ENCODE measurements around the gene ADAR. TPM values are rescaled to one million over a fixed set of nuclear protein-coding genes. Genes with fewer than 3 reads are reported as not detected.
A peak's percentile ranks its signal among the peaks of the same experiment; 100 is the strongest.

ADAR gene
- total and polyA plus RNA-seq, 2 experiments from 2014 or later: 61.3 to 71.3 TPM

DNA sequence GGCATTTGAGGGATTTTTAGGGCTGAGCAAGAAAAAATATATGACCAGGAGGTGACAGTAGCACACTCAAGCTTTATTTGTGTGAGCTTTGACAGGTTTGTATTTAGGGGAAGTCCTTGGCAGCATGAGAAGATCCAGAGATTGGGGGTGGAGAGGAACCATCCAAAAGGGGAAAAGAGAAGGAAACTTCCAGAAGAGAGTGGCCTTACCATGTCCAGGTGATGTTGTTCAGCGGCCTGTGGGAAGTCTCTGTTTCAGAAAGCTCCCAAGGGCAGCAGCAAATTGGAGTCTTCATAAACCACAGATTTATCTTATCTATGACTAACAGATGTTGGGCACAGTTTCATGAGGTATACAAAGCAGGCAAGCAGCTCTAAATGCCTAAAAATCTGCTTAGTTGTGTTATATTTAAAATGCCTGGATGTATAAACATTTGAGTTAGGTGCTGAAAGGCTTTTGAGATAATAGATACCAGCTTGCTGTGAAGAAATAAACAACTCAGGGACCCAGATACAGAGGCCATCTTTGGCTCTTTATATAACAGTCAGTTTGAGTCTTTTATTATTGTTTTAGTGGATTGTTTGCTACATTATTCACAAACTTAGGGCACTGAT lies 21.2 kb upstream of the ADAR start:
- H3K4me3 ChIP-seq: no peak overlapping the region
- TF ChIP-seq EZH2phosphoT487 (IDR thresholded peaks at IDR 0.05; ENCODE audit: insufficient read depth, low read depth) (no peak), EZH2 (IDR thresholded peaks at IDR 0.05; ENCODE audit: insufficient read depth, poor library complexity, severe bottlenecking) (no peak)
- no peak overlapping the region for H3K4me2 ChIP-seq (ENCODE audit: unreplicated experiment)
- in situ Hi-C loops (cut with MboI): no loop called here
- 75 to 80% methylated on average over 1 of the region's 1 CpG for WGBS, 2 experiments (ENCODE audit: low coverage in 1 of 2, low lambda C conversion rate in 2 of 2, missing lambda C conversion rate in 2 of 2)
- H3K27me3 ChIP-seq (replicated peaks; ENCODE audit: insufficient read depth): peaks cover 10% of the 10 kb centered on the region; the same call in 1 of the 2 replicates
- H3F3A ChIP-seq (ENCODE audit: insufficient read depth): peaks cover 29% of the 10 kb centered on the region
- H3K79me2 ChIP-seq (ENCODE audit: insufficient read depth): peaks cover 30% of the 10 kb centered on the region
- H4K20me1 ChIP-seq (ENCODE audit: insufficient read depth): no peaks in the 10 kb centered on the region; the same call in 1 of the 2 replicates
- DNase-seq: peak; percentile 18
- no peaks in the 10 kb centered on the region for H3K9me2 ChIP-seq (ENCODE audit: insufficient read depth)
- H3K36me3 ChIP-seq (ENCODE audit: low read depth): no peaks in the 10 kb centered on the region
- H3K4me1 ChIP-seq (ENCODE audit: insufficient read depth): peaks cover 28% of the 10 kb centered on the region
- H3K9ac ChIP-seq: no peak overlapping the region
- no peaks in the 10 kb centered on the region for H3K9me3 ChIP-seq (ENCODE audit: low read depth)
- H2AFZ ChIP-seq: peak overlapping the region; percentile 25; the same call in 1 of the 2 replicates
- no peak overlapping the region for H3K27ac ChIP-seq

- Histone ChIP-seq H3K36me3 (ENCODE audit: low read depth) (no peaks in the 10 kb centered on the region), H3K79me2 (ENCODE audit: insufficient read depth) (peaks cover 41% of the 10 kb centered on the region), H3K9me2 (ENCODE audit: insufficient read depth) (no peaks in the 10 kb centered on the region), H3K9ac (peak overlapping the region; percentile 98), H3K4me1 (ENCODE audit: insufficient read depth) (peaks cover 32% of the 10 kb centered on the region), H4K20me1 (ENCODE audit: insufficient read depth) (no peaks in the 10 kb centered on the region; the same call in 1 of the 2 replicates), H3K27ac (peak overlapping the region; percentile 96), H2AFZ (peak overlapping the region; percentile 97), H3K4me2 (ENCODE audit: unreplicated experiment) (peak overlapping the region; percentile 96), H3K4me3 (peak overlapping the region; percentile 92), H3F3A (ENCODE audit: insufficient read depth) (peaks cover 34% of the 10 kb centered on the region), H3K27me3 (replicated peaks; ENCODE audit: insufficient read depth) (peaks cover 10% of the 10 kb centered on the region; the same call in 1 of the 2 replicates), H3K9me3 (ENCODE audit: low read depth) (no peaks in the 10 kb centered on the region)
- in situ Hi-C loops (cut with MboI): no loop called here
- TF ChIP-seq EZH2 (IDR thresholded peaks at IDR 0.05; ENCODE audit: insufficient read depth, poor library complexity, severe bottlenecking): no peak
- no peak for TF ChIP-seq EZH2phosphoT487 (IDR thresholded peaks at IDR 0.05; ENCODE audit: insufficient read depth, low read depth)
- WGBS, 2 experiments (ENCODE audit: low coverage in 1 of 2, low lambda C conversion rate in 2 of 2, missing lambda C conversion rate in 2 of 2): 5 to 7% methylated on average over 5 of the region's 5 CpGs
- DNase-seq: no peak
Observed at GRCh38 chr1:154628121-154628405, 20.1 kb upstream of the ADAR start.

DNA sequence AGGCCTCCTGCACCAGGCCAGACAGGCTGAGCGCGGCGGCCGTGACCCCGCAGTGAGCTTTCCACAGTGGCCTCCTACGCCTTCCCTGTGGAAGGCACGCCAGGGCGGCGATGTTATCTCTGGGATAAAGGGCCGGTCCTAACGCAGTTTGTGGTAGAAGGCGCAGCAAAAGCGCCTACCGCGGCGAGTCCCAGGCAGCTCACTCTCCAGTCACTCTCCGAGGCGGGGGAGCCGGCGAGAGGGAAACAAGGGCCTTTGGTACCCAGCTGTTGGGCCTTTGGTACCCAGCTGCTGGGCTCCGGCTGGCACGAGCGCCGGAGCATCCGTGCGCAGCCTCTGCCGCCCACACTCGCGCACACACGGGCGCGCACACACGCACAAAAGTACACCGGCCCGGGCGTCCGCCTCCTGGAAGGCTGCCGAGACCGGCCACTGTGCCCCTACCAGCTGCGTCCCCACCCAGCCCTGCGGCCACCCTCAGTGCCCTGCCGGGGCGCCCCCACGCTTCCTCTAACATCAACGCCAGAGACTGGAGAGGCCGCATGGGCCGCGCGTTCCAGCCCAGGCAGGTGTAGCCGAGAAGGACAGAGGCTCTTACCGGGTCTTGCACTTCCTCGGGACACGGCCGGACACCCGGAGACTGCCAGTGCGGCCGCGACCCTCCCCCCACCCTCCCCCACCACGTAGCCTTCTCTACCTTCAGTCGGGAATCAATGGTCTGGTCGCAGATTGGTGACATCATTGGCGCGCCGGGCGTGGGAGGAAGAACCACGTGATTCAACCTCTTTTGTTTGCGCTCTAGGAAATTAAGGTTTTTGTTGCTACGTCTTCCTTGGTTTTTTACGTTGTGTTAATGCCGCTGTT lies 19.5 kb upstream of the ADAR start:
- DNase-seq: peak; percentile 88
- 1 to 2% methylated on average over 55 to 64 of the region's 70 CpGs for WGBS, 2 experiments (ENCODE audit: low coverage in 1 of 2, low lambda C conversion rate in 2 of 2, missing lambda C conversion rate in 2 of 2)

DNA sequence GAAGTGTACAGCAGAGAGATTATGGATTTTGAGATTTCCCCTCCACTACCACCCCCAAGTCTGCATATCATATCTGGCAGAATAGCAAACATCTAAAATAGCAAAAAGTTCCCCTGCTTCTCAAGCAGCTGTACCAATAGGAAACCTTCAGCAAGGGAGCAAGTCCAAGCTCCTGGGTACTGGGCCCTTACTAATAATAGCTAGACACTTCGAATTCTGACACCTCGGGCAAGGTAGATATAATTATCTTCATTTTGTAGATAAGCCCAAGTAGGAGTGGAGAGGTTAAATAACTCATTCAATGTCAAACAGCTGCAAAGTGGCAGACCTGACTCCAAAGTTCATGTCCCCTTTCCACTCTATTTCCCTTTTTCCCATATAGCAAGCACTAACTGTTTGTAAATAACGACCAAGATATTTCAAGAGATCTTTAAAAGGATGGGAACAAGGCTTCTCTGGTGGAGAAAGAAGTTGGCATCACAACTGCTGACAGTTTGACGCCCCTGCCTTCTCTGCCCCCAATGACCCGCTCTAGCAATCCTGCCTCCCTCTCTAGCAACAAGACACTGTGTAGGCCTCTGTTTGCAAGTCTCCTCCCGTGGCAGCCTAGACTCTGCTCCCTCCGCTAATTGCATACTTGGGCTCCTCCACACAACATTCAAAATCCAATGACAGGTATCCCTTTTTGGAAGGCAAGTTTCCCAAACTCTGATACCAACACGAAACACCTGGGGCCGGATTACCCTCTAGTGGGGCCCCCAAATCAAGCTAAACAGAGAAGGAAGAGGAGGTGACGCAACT lies 18.7 kb upstream of the ADAR start:
- Histone ChIP-seq H2AFZ (peak overlapping the region; percentile 97), H3K27me3 (replicated peaks; ENCODE audit: insufficient read depth) (peaks cover 6% of the 10 kb centered on the region; the same call in 1 of the 2 replicates), H3K9me2 (ENCODE audit: insufficient read depth) (no peaks in the 10 kb centered on the region), H3K4me1 (ENCODE audit: insufficient read depth) (peaks cover 32% of the 10 kb centered on the region), H3K4me3 (peak overlapping the region; percentile 92), H4K20me1 (ENCODE audit: insufficient read depth) (no peaks in the 10 kb centered on the region; the same call in 1 of the 2 replicates), H3K79me2 (ENCODE audit: insufficient read depth) (peaks cover 55% of the 10 kb centered on the region), H3K27ac (peak overlapping the region; percentile 96), H3F3A (ENCODE audit: insufficient read depth) (peaks cover 38% of the 10 kb centered on the region), H3K9me3 (ENCODE audit: low read depth) (no peaks in the 10 kb centered on the region), H3K4me2 (ENCODE audit: unreplicated experiment) (peak overlapping the region; percentile 96), H3K36me3 (ENCODE audit: low read depth) (no peaks in the 10 kb centered on the region), H3K9ac (peak overlapping the region; percentile 98)
- in situ Hi-C loops (cut with MboI): no loop called here
- WGBS, 2 experiments (ENCODE audit: low coverage in 1 of 2, low lambda C conversion rate in 2 of 2, missing lambda C conversion rate in 2 of 2): 11 to 12% methylated on average over 10 of the region's 10 CpGs
- TF ChIP-seq EZH2 (IDR thresholded peaks at IDR 0.05; ENCODE audit: insufficient read depth, poor library complexity, severe bottlenecking) (no peak), EZH2phosphoT487 (IDR thresholded peaks at IDR 0.05; ENCODE audit: insufficient read depth, low read depth) (no peak)
- DNase-seq: peak; percentile 15

More for the DNA sequence above, 19.5 kb upstream of the ADAR start:
- Histone ChIP-seq H3K4me3 (peak overlapping the region; percentile 92), H3K9me3 (ENCODE audit: low read depth) (no peaks in the 10 kb centered on the region), H4K20me1 (ENCODE audit: insufficient read depth) (no peaks in the 10 kb centered on the region; the same call in 1 of the 2 replicates), H3K4me1 (ENCODE audit: insufficient read depth) (peaks cover 32% of the 10 kb centered on the region), H3K27me3 (replicated peaks; ENCODE audit: insufficient read depth) (peaks cover 10% of the 10 kb centered on the region; the same call in 1 of the 2 replicates), H3K36me3 (ENCODE audit: low read depth) (no peaks in the 10 kb centered on the region), H3K9me2 (ENCODE audit: insufficient read depth) (no peaks in the 10 kb centered on the region), H3K9ac (peak overlapping the region; percentile 98), H3K4me2 (ENCODE audit: unreplicated experiment) (peak overlapping the region; percentile 96), H3K79me2 (ENCODE audit: insufficient read depth) (peaks cover 47% of the 10 kb centered on the region), H3K27ac (peak overlapping the region; percentile 96), H3F3A (ENCODE audit: insufficient read depth) (peaks cover 38% of the 10 kb centered on the region), H2AFZ (peak overlapping the region; percentile 97)
- TF ChIP-seq EZH2 (IDR thresholded peaks at IDR 0.05; ENCODE audit: insufficient read depth, poor library complexity, severe bottlenecking) (no peak), EZH2phosphoT487 (IDR thresholded peaks at IDR 0.05; ENCODE audit: insufficient read depth, low read depth) (no peak)
- in situ Hi-C loops (cut with MboI): no loop called here
